ENCODE data around the gene ADAM19.

- TF ChIP-seq CTCF (IDR thresholded peaks at IDR 0.05) (no peak), POLR2AphosphoS5 (IDR thresholded peaks at IDR 0.05) (no peak), POLR2A (IDR thresholded peaks at IDR 0.05) (no peak), EP300 (IDR thresholded peaks at IDR 0.05; ENCODE audit: low read depth) (no peak)
These were observed 111.7 kb downstream of the ADAM19 start for GRCh38 chr5:157463621-157464518.
